ENCODE measurements around the gene NUTM1.

- TF ChIP-seq EZH2phosphoT487 (IDR thresholded peaks at IDR 0.05; ENCODE audit: borderline replicate concordance) (no peak), CTCF (conservative IDR thresholded peaks at IDR 0.05; ENCODE audit: low read length) (no peak)
Observed at GRCh38 chr15:34301058-34301457, 42.1 kb upstream of the NUTM1 start.
